Measurements from ENCODE around the gene SLC49A3. TPM values are rescaled to one million over a fixed set of nuclear protein-coding genes. Genes with fewer than 3 reads are reported as not detected.
A peak's percentile ranks its signal among the peaks of the same experiment; 100 is the strongest.

SLC49A3 gene
- total RNA-seq, 1 experiment from 2014 or later = 6.9 TPM

DNA sequence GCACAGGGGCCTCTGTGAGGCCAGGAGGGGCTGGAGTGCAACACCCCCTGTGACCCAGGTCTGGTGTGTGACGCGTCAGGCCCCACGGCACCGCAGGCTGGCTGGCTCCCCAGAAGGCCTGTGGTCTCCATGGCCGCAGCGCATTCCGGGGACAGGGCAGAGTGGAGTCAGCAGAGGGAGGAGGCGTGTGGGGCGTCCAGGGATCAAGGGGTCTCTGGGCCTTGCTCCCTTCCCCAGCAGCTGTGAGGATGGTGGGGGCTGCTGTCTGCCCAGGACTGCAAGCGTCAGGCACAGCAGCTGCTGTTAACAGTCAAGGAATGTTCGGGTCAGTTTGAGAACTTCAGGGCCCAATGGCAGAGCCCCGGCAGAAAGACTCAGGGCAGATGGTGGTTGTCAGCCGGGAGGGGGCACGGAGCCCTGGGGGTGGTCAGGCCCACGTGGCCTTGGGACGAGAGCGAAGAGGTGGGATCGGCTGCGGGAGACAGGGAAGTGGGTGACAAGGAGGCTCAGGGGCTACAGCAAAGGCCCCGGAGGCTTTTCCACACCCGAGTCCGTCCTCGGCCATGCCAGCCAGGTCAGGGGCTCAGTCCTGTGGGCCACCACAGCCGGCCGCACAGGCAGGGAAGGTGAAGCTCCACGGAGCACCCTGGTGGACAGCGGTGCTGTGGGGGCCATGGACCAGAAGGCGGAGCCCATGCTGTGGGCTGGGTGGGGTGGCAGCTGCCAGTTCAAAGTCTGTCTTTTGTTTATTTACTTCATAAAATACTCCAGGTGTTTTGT is 35.0 kb upstream of the SLC49A3 start:
- Histone ChIP-seq H2BK5ac (ENCODE audit: insufficient read length, low read length) (no peak overlapping the region), H2AK5ac (ENCODE audit: insufficient read length, low read length) (no peak overlapping the region), H3K27ac (ENCODE audit: insufficient read length, low read depth, low read length) (no peak overlapping the region), H3K4me2 (ENCODE audit: insufficient read depth, insufficient read length, low read length) (no peak overlapping the region), H3K18ac (ENCODE audit: insufficient read length, low read depth, low read length) (no peak overlapping the region), H3K56ac (ENCODE audit: insufficient read length, low read depth, low read length) (no peak overlapping the region), H2BK15ac (ENCODE audit: low read depth, low read length) (no peak overlapping the region), H4K5ac (ENCODE audit: insufficient read length, low read depth, low read length) (no peak overlapping the region), H3K9ac (ENCODE audit: extremely low read depth, insufficient read length, low read length) (no peak overlapping the region), H2AFZ (ENCODE audit: low read length) (no peak overlapping the region), H4K91ac (ENCODE audit: insufficient read length, low read depth, low read length) (no peak overlapping the region), H2BK20ac (ENCODE audit: low read depth, low read length, poor library complexity, severe bottlenecking) (no peak overlapping the region), H3K4ac (ENCODE audit: low read depth, low read length) (no peak overlapping the region), H3K79me1 (ENCODE audit: insufficient read depth, low read depth, low read length, poor library complexity, severe bottlenecking) (peaks cover 3% of the 10 kb centered on the region), H3K9me3 (ENCODE audit: control insufficient read depth, low read depth, low read length) (no peaks in the 10 kb centered on the region), H3K79me2 (ENCODE audit: insufficient read depth, low read length) (peaks cover 27% of the 10 kb centered on the region; the same call in 1 of the 2 replicates), H4K20me1 (ENCODE audit: control insufficient read depth, insufficient read depth, insufficient read length) (no peaks in the 10 kb centered on the region), H3T11ph (ENCODE audit: low read length) (no peak overlapping the region), H3K4me1 (ENCODE audit: insufficient read depth, low read length) (no peaks in the 10 kb centered on the region), H3K14ac (ENCODE audit: insufficient read depth, low read length) (no peak overlapping the region), H3K27me3 (ENCODE audit: insufficient read depth, low read length) (no peaks in the 10 kb centered on the region), H2BK12ac (ENCODE audit: insufficient read length, low read depth, low read length) (no peak overlapping the region), H2BK120ac (ENCODE audit: low read depth, low read length, poor library complexity, severe bottlenecking) (no peak overlapping the region), H3K23ac (ENCODE audit: insufficient read length, low read depth, low read length) (no peak overlapping the region), H4K8ac (replicated peaks; ENCODE audit: insufficient read length, low read depth, low read length) (no peak overlapping the region), H3K23me2 (ENCODE audit: insufficient read length, low read depth, low read length, poor library complexity, severe bottlenecking) (no peaks in the 10 kb centered on the region)
- H3K4me3 Mint-ChIP-seq = no peak overlapping the region
- TF ChIP-seq, protein P1, sequence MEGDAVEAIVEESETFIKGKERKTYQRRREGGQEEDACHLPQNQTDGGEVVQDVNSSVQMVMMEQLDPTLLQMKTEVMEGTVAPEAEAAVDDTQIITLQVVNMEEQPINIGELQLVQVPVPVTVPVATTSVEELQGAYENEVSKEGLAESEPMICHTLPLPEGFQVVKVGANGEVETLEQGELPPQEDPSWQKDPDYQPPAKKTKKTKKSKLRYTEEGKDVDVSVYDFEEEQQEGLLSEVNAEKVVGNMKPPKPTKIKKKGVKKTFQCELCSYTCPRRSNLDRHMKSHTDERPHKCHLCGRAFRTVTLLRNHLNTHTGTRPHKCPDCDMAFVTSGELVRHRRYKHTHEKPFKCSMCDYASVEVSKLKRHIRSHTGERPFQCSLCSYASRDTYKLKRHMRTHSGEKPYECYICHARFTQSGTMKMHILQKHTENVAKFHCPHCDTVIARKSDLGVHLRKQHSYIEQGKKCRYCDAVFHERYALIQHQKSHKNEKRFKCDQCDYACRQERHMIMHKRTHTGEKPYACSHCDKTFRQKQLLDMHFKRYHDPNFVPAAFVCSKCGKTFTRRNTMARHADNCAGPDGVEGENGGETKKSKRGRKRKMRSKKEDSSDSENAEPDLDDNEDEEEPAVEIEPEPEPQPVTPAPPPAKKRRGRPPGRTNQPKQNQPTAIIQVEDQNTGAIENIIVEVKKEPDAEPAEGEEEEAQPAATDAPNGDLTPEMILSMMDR (conservative IDR thresholded peaks at IDR 0.05) = no peak
- WGBS (ENCODE audit: extremely low coverage, insufficient read length, low lambda C conversion rate) = no CpG with 5 or more reads among the region's 28 CpGs
- no peaks in the 10 kb centered on the region; the same call in 1 of the 2 replicates for H3K27me3 Mint-ChIP-seq (ENCODE audit: low read depth)
- no peaks in the 10 kb centered on the region; a peak in 1 of 5 replicates for H3K9me3 Mint-ChIP-seq
- peaks cover 25 to 44% (median 31%) of the 10 kb centered on the region in 3 experiments for H3K36me3 Mint-ChIP-seq (ENCODE audit: insufficient read depth in 1 of 3, low read depth in 3 of 3)
- H3K27ac Mint-ChIP-seq = peak overlapping the region in 2 of 3 experiments; percentile 64 to 70; a peak in 3 of 7 replicates
- DNase-seq = no peak
- H3K4me1 Mint-ChIP-seq = no peaks in the 10 kb centered on the region
